ENCODE measurements around the gene WDR55. TPM values are rescaled to one million over a fixed set of nuclear protein-coding genes. Genes with fewer than 3 reads are reported as not detected.

Gene WDR55
- total and polyA plus RNA-seq, 2 experiments from 2014 or later = 9.6 to 18.0 TPM

- TF ChIP-seq ZNF462 (CRISPR knock-in tag; IDR thresholded peaks at IDR 0.05) = no peak
- no peak for TF ChIP-seq POLR2AphosphoS5 (IDR thresholded peaks at IDR 0.05; ENCODE audit: low read depth)
- TF ChIP-seq ZNF331 (CRISPR knock-in tag; IDR thresholded peaks at IDR 0.05; ENCODE audit: low read depth) = no peak
- no peak for TF ChIP-seq ZNF114 (CRISPR knock-in tag; IDR thresholded peaks at IDR 0.05)
- TF ChIP-seq REST (IDR thresholded peaks at IDR 0.05; ENCODE audit: unreplicated experiment) = no peak
- TF ChIP-seq STAT1 (IDR thresholded peaks at IDR 0.05; ENCODE audit: unreplicated experiment) = no peak
- TF ChIP-seq CREB1 (CRISPR knock-in tag; IDR thresholded peaks at IDR 0.05; ENCODE audit: low read depth) = no peak
- no peak for TF ChIP-seq CTCF (conservative IDR thresholded peaks at IDR 0.05; ENCODE audit: low read depth in 2 of 2)
Observed at GRCh38 chr5:140647042-140647419, 17.7 kb upstream of the WDR55 start (continued).
